HG03025 (cell line): Measurements from ENCODE around the gene RND3.

Experiments
- ATAC-seq: cut with Tn5 transposase; IDR thresholded peaks from one replicate; pipeline ENCODE4 v1.9.1; 2021; ENCODE audit warnings: mild to moderate bottlenecking, moderate library complexity; ENCODE audit not compliant: unreplicated experiment, low FRiP score

Gene RND3

GRCh38 chr2:150445398-150445797 lies 42.1 kb downstream of the RND3 start:
- ATAC-seq: no peak

- no peak for ATAC-seq
Measured at GRCh38 chr2:150442484-150442883, 45.0 kb downstream of the RND3 start.

- ATAC-seq: no peak
Measured at GRCh38 chr2:150441784-150442183, 45.7 kb downstream of the RND3 start.

GRCh38 chr2:150441226-150441625 lies 46.2 kb downstream of the RND3 start:
- no peak for ATAC-seq

- no peak for ATAC-seq
Measured at GRCh38 chr2:150438654-150439053, 48.8 kb downstream of the RND3 start.

- ATAC-seq: no peak
Measured at GRCh38 chr2:150438041-150438440, 49.4 kb downstream of the RND3 start.

- no peak for ATAC-seq
Measured at GRCh38 chr2:150432312-150432625, 55.2 kb downstream of the RND3 start.

GRCh38 chr2:150431561-150432311 lies 55.7 kb downstream of the RND3 start:
- ATAC-seq: no peak

- no peak for ATAC-seq
Measured at GRCh38 chr2:150429384-150429961, 58.0 kb downstream of the RND3 start.

GRCh38 chr2:150428641-150429040 lies 58.8 kb downstream of the RND3 start:
- no peak for ATAC-seq

- no peak for ATAC-seq
Measured at GRCh38 chr2:150427298-150427697, 60.2 kb downstream of the RND3 start.

GRCh38 chr2:150426724-150427123 lies 60.7 kb downstream of the RND3 start:
- no peak for ATAC-seq

- no peak for ATAC-seq
Measured at GRCh38 chr2:150426315-150426714, 61.2 kb downstream of the RND3 start.

GRCh38 chr2:150425121-150425955 lies 62.1 kb downstream of the RND3 start:
- ATAC-seq: no peak

- no peak for ATAC-seq
Measured at GRCh38 chr2:150424406-150424805, 63.1 kb downstream of the RND3 start.

GRCh38 chr2:150421126-150421651 lies 66.3 kb downstream of the RND3 start:
- no peak for ATAC-seq

- no peak for ATAC-seq
Measured at GRCh38 chr2:150418916-150419315, 68.6 kb downstream of the RND3 start.
